Progenitor cell of endocrine pancreas (in vitro differentiated cells): Measurements from ENCODE around the gene HS2ST1. TPM values are rescaled to one million over a fixed set of nuclear protein-coding genes. Genes with fewer than 3 reads are reported as not detected.
A peak's percentile ranks its signal among the peaks of the same experiment; 100 is the strongest.
"Not testable (repeated sequence)": the region's sequence is repeated elsewhere in the genome, so short reads cannot be mapped to it uniquely, and the experiment has no call there.

Experiments
- DNase-seq: peaks from one replicate; pipeline ENCODE4 v3.0.0; 2021; ENCODE audit warnings: low spot score; ENCODE audit not compliant: unreplicated experiment
- H3K27ac Mint-ChIP-seq: 2 replicates; pipeline ENCODE4 v1.8.0; 2021; ENCODE audit warnings: mild to moderate bottlenecking, moderate library complexity, mixed read lengths
- H3K27me3 Mint-ChIP-seq: 2 replicates; pipeline ENCODE4 v1.8.0; 2021; ENCODE audit warnings: mixed read lengths
- H3K36me3 Mint-ChIP-seq: 2 replicates; pipeline ENCODE4 v1.8.0; 2022; ENCODE audit warnings: mixed read lengths; ENCODE audit not compliant: insufficient read depth
- H3K4me1 Mint-ChIP-seq: 2 replicates; pipeline ENCODE4 v1.8.0; 2021; ENCODE audit warnings: low read depth, mixed read lengths
- H3K4me3 Mint-ChIP-seq: 2 replicates; pipeline ENCODE4 v1.8.0; 2021; ENCODE audit warnings: low read depth, mild to moderate bottlenecking, moderate library complexity, mixed read lengths
- H3K9me3 Mint-ChIP-seq: 2 replicates; pipeline ENCODE4 v1.8.0; 2021; ENCODE audit warnings: low read depth, mixed read lengths
- CTCF ChIP-seq: fragments of 200-600 bp; sonication (generic); IDR thresholded peaks from one replicate; pipeline ENCODE4 v1.5.0; 2021; ENCODE audit warnings: antibody characterized with exemption, mild to moderate bottlenecking; ENCODE audit not compliant: unreplicated experiment
- long read RNA-seq: library from polyadenylated mRNA; unstranded; transcript quantifications from one replicate; pipeline ENCODE4 v2.0.0, GENCODE V29; 2020
- total RNA-seq: library from RNA; stranded (reverse); gene quantifications from 2 replicates; pipeline ENCODE4 v1.2.1, GENCODE V29; 2021

The HS2ST1 gene
- 41.4 and 44.2 TPM in 2 replicates for total RNA-seq
- long read RNA-seq, full-length matches to known transcripts, result 20 of 28 reads
- long read RNA-seq, partial matches to known transcripts, result 4 of 28 reads
- long read RNA-seq, other reads (novel, unspliced or antisense), result 4 of 28 reads

GRCh38 chr1:86914601-86914997 is at the start of gene HS2ST1:
Gene HS2ST1 (plus strand): TSS chr1:86914635.
- no peak for DNase-seq
- H3K9me3 Mint-ChIP-seq, result no peaks in the 10 kb centered on the region
- H3K27ac Mint-ChIP-seq, result no peak within 1 kb of the TSS
- no peaks in the 10 kb centered on the region for H3K27me3 Mint-ChIP-seq
- H3K4me3 Mint-ChIP-seq, result no peak within 1 kb of the TSS
- peaks cover 8% of the 10 kb centered on the region for H3K36me3 Mint-ChIP-seq
- H3K4me1 Mint-ChIP-seq, result peaks cover 18% of the 10 kb centered on the region
- TF ChIP-seq CTCF, result no peak

DNA sequence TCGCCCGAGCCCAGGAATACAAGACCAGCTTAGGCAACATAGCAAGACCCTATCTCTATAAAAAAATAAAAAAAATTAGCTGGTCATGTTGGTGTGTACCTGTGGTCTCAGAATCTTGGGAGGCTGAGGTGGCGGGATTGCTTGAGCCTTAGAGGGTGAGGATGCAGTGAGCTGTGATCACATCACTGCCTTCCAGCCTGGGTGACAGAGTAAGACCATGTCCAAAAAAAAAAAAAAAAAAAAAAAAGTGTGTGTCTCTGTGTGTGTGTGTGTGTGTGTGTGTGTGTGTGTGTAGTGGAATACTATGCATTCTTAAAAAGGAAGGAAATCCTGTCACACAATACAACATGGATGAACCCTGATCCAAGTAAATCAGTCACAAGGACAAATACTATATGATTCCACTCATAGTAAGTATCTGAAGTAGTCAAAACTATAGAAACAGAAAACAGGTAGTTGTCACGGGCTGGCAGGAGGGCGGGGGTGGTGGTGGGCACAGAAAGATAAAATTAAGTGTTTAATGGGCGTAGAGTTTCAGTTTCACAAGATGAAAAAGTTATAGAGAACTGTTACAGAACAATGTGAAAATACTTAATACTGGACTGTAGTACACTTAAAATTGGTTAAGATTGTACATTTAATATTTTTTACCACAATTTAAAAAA is 48.3 kb upstream of the HS2ST1 start:
- DNase-seq, result no peak
- H3K9me3 Mint-ChIP-seq, result no peaks in the 10 kb centered on the region
- peaks cover 9% of the 10 kb centered on the region for H3K36me3 Mint-ChIP-seq
- no peak overlapping the region for H3K27ac Mint-ChIP-seq
- no peak overlapping the region for H3K4me3 Mint-ChIP-seq
- H3K27me3 Mint-ChIP-seq, result no peaks in the 10 kb centered on the region
- no peak for TF ChIP-seq CTCF
- H3K4me1 Mint-ChIP-seq, result no peaks in the 10 kb centered on the region

- Mint-ChIP-seq H3K4me3 (no peak overlapping the region), H3K4me1 (no peaks in the 10 kb centered on the region), H3K27ac (no peak overlapping the region), H3K27me3 (no peaks in the 10 kb centered on the region), H3K9me3 (no peaks in the 10 kb centered on the region), H3K36me3 (peaks cover 6% of the 10 kb centered on the region)
- DNase-seq, result no peak
- no peak for TF ChIP-seq CTCF
Measured at GRCh38 chr1:86866665-86867064, 47.8 kb upstream of the HS2ST1 start.

DNA sequence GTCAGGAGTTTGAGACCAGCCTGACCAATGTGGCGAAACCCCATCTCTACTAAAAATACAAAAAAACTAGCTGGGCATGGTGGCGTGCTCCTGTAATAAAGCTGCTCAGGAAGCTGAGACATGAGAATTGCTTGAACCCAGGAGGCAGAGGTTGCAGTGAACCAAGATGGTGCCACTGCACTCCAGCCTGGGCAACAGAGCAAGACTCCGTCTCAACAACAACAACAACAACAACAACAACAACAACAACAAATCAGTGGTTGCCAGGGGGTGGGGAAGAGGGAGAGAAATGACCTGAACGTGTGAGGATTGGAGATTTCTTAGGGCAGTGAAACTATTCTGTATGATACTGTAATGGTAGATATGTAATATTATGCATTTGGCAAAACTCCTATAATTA is 47.2 kb upstream of the HS2ST1 start:
- H3K27ac Mint-ChIP-seq, result peak overlapping the region; percentile 34
- H3K4me1 Mint-ChIP-seq, result not testable (repeated sequence)

GRCh38 chr1:86868477-86868876 is 46.0 kb upstream of the HS2ST1 start:
- Mint-ChIP-seq H3K4me3 (no peak overlapping the region), H3K27ac (peak overlapping the region; percentile 74), H3K27me3 (no peaks in the 10 kb centered on the region), H3K36me3 (peaks cover 8% of the 10 kb centered on the region), H3K9me3 (no peaks in the 10 kb centered on the region), H3K4me1 (no peaks in the 10 kb centered on the region)
- TF ChIP-seq CTCF, result no peak
- no peak for DNase-seq

More for the DNA sequence above, 47.2 kb upstream of the HS2ST1 start:
- H3K4me3 Mint-ChIP-seq, H3K9me3 Mint-ChIP-seq, H3K36me3 Mint-ChIP-seq, DNase-seq, H3K27me3 Mint-ChIP-seq: not testable (repeated sequence)

DNA sequence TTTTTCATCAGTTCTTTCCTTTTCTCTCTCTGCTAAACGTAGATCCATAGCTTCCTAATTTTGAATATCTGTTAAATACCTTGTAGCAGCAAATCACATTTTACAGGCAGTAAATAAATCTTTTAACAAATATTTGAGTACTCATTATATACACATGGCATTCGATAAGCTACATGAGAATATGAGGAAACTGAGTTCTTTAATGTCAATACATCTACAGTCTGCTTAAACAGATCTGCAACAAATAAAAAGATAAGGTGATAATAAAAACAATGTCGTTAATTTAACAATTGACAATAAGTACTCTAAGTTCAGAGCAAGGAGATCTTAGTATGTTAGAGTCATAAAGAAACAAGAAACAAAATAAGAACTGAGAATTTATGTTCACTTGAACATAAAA is 43.4 kb upstream of the HS2ST1 start:
- Mint-ChIP-seq H3K4me3 (no peak overlapping the region), H3K4me1 (no peaks in the 10 kb centered on the region), H3K27ac (no peak overlapping the region), H3K27me3 (no peaks in the 10 kb centered on the region), H3K9me3 (no peaks in the 10 kb centered on the region), H3K36me3 (peaks cover 14% of the 10 kb centered on the region)
- TF ChIP-seq CTCF, result no peak
- DNase-seq, result no peak
